GM12865 (cell line): Measurements from ENCODE around the gene NEURL1B.

Experiments used
- DNase-seq: peaks from one replicate; pipeline ENCODE4 v3.0.0; 2010; ENCODE audit warnings: low read depth
- H3K4me3 ChIP-seq: 2 replicates; pipeline ENCODE4 v1.5.1; 2011; ENCODE audit warnings: mild to moderate bottlenecking, low read depth, low read length, control low read depth
- CTCF ChIP-seq: IDR thresholded peaks from 2 replicates; pipeline ENCODE4 v1.5.1; 2011; ENCODE audit warnings: low read length, control low read depth, low read depth, inconsistent platforms; ENCODE audit not compliant: insufficient read depth; ENCODE audit errors: missing control alignments

Gene NEURL1B

GRCh38 chr5:172594867-172595466, 46.1 kb upstream of the NEURL1B start:
- TF ChIP-seq CTCF = no peak
- DNase-seq = no peak
- no peak overlapping the region for H3K4me3 ChIP-seq

- no peak overlapping the region for H3K4me3 ChIP-seq
- TF ChIP-seq CTCF = no peak
- DNase-seq = no peak
These were observed 45.2 kb upstream of the NEURL1B start for GRCh38 chr5:172595596-172596455.

- H3K4me3 ChIP-seq = no peak overlapping the region
- DNase-seq = no peak
- no peak for TF ChIP-seq CTCF
These were observed 44.3 kb upstream of the NEURL1B start for GRCh38 chr5:172596638-172597231.

GRCh38 chr5:172597755-172598155, 43.3 kb upstream of the NEURL1B start:
- no peak overlapping the region for H3K4me3 ChIP-seq
- no peak for TF ChIP-seq CTCF
- no peak for DNase-seq

- H3K4me3 ChIP-seq = no peak overlapping the region
- DNase-seq = no peak
- no peak for TF ChIP-seq CTCF
These were observed 42.5 kb upstream of the NEURL1B start for GRCh38 chr5:172598251-172599203.

- no peak for TF ChIP-seq CTCF
- DNase-seq = no peak
- no peak overlapping the region for H3K4me3 ChIP-seq
These were observed 41.9 kb upstream of the NEURL1B start for GRCh38 chr5:172599204-172599567.
